Esophagus squamous epithelium (tissue), 5 donors: ENCODE results near the gene MBNL1. TPM values are rescaled to one million over a fixed set of nuclear protein-coding genes. Genes with fewer than 3 reads are reported as not detected.

Experiments
- DNase-seq: peaks from one replicate; lab custom pipeline; 2025; lab: John Stamatoyannopoulos, UW
- H3K27ac ChIP-seq, 4 donors: fragments of 200-600 bp; sonication (generic); one replicate each; pipeline ENCODE4 v1.5.1; 2016 to 2019; ENCODE audit warnings: mild to moderate bottlenecking in 1 of 4
- H3K27me3 ChIP-seq, 4 donors: fragments of 200-600 bp; sonication (generic); 1 replicate in 3 of 4; 2 replicates in 1 of 4; pipeline versions ENCODE4 v1.5.1 to v1.6.0; 2017 to 2021; ENCODE audit warnings: antibody characterized with exemption in 1 of 4
- H3K36me3 ChIP-seq, 3 donors: fragments of 200-600 bp; sonication (generic); one replicate each; pipeline ENCODE4 v1.5.1; 2016 to 2019
- H3K4me1 ChIP-seq, 3 donors: fragments of 200-600 bp; sonication (generic); one replicate each; pipeline ENCODE4 v1.5.1; 2017 to 2019
- H3K4me3 ChIP-seq, 4 donors: fragments of 200-600 bp; sonication (generic); 1 replicate in 3 of 4; 2 replicates in 1 of 4; pipeline ENCODE4 v1.5.1; 2016 to 2019; ENCODE audit warnings: mild to moderate bottlenecking in 2 of 4, moderate library complexity in 1 of 4
- H3K9me3 ChIP-seq, 3 donors: fragments of 200-600 bp; sonication (generic); one replicate each; pipeline ENCODE4 v1.5.1; 2016 to 2019
- CTCF ChIP-seq, 6 experiments: fragments of 450-650 bp in 4 of 6; fragments of 200-600 bp in 2 of 6; sonication (generic) in 2 of 6; IDR thresholded peaks; one replicate each; pipeline ENCODE4 v1.5.1; 2016 to 2019; ENCODE audit warnings: antibody characterized with exemption in 6 of 6, mild to moderate bottlenecking in 4 of 6, moderate library complexity in 4 of 6
- POLR2A ChIP-seq, 4 donors: fragments of 450-650 bp; IDR thresholded peaks; one replicate each; pipeline ENCODE4 v1.6.1; 2017; ENCODE audit warnings: antibody characterized with exemption in 4 of 4, mild to moderate bottlenecking in 4 of 4, moderate library complexity in 3 of 4
- WGBS, 2 donors: methylation state at CpG; one replicate each; pipeline ENCODE4 v1.1.5; 2018; 5-methylcytosine and 5-hydroxymethylcytosine counted together
- intact Hi-C: fragments of 100-400 bp; cut with DNase I; formaldehyde crosslinking; loops from one replicate; pipeline ENCODE4 v1.15.0; 2022
- total RNA-seq, 4 donors: library from RNA; depleted of rRNA; stranded (reverse); fragments of >200 nt; gene quantifications; one replicate each; pipeline ENCODE4 v1.1.0, GENCODE V29; 2016
- donor health status: DM: yes; HTN: yes; CAD: no.

MBNL1 gene
- total RNA-seq, 4 donors from 2014 or later: 94.0 to 318 (median 161) TPM

GRCh38 chr3:152276681-152277080, 8.0 kb downstream of the MBNL1 start:
- no peak for DNase-seq
- WGBS, 2 donors: 56 to 77% methylated on average over 1 of the region's 1 CpG
- Histone ChIP-seq H3K27me3 (no peaks in the 10 kb centered on the region), H3K4me1 (peaks cover 31 to 97% (median 37%) of the 10 kb centered on the region in 3 donors), H3K9me3 (no peaks in the 10 kb centered on the region), H3K4me3 (no peak overlapping the region), H3K27ac (peak overlapping the region in 3 of 4 donors; percentile 43 to 45 (median 45)), H3K36me3 (no peaks in the 10 kb centered on the region)
- intact Hi-C loops: no loop called here
- TF ChIP-seq POLR2A (IDR thresholded peaks at IDR 0.05): no peak
- TF ChIP-seq CTCF (IDR thresholded peaks at IDR 0.05): no peak

- Histone ChIP-seq H3K36me3 (no peaks in the 10 kb centered on the region), H3K4me1 (peaks cover 28 to 97% (median 42%) of the 10 kb centered on the region in 3 donors), H3K4me3 (no peak overlapping the region), H3K27me3 (no peaks in the 10 kb centered on the region), H3K27ac (peak overlapping the region in 3 of 4 donors; percentile 36 to 45 (median 43)), H3K9me3 (no peaks in the 10 kb centered on the region)
- 16 to 17% methylated on average over 1 of the region's 1 CpG for WGBS, 2 donors
- intact Hi-C loops: no loop called here
- TF ChIP-seq CTCF (IDR thresholded peaks at IDR 0.05) (no peak), POLR2A (IDR thresholded peaks at IDR 0.05) (no peak)
- DNase-seq: no peak
Observed at GRCh38 chr3:152277198-152277597, 8.5 kb downstream of the MBNL1 start.

GRCh38 chr3:152278756-152279427, 10.2 kb downstream of the MBNL1 start:
- peaks cover 29 to 97% (median 59%) of the 10 kb centered on the region in 3 donors for H3K4me1 ChIP-seq
- TF ChIP-seq POLR2A (IDR thresholded peaks at IDR 0.05): no peak
- no peak for TF ChIP-seq CTCF (IDR thresholded peaks at IDR 0.05)
- WGBS, 2 donors: 60 to 70% methylated on average over 6 of the region's 6 CpGs
- H3K27ac ChIP-seq: peak overlapping the region in 3 of 4 donors; percentile 20 to 56 (median 39)
- no peaks in the 10 kb centered on the region for H3K36me3 ChIP-seq
- no peak for DNase-seq
- H3K4me3 ChIP-seq: peak overlapping the region in 1 of 4 donors; percentile 1
- no peaks in the 10 kb centered on the region for H3K9me3 ChIP-seq
- intact Hi-C loops: no loop called here
- H3K27me3 ChIP-seq: no peaks in the 10 kb centered on the region

- H3K27me3 ChIP-seq: no peaks in the 10 kb centered on the region
- peaks cover 29 to 99% (median 59%) of the 10 kb centered on the region in 3 donors for H3K4me1 ChIP-seq
- WGBS, 2 donors: 66 to 84% methylated on average over 3 of the region's 3 CpGs
- no peak for DNase-seq
- TF ChIP-seq POLR2A (IDR thresholded peaks at IDR 0.05) (no peak), CTCF (IDR thresholded peaks at IDR 0.05) (no peak)
- no peaks in the 10 kb centered on the region for H3K9me3 ChIP-seq
- no peaks in the 10 kb centered on the region for H3K36me3 ChIP-seq
- intact Hi-C loops: no loop called here
- H3K4me3 ChIP-seq: peak overlapping the region in 1 of 4 donors; percentile 1
- peak overlapping the region in 3 of 4 donors; percentile 20 to 56 (median 39) for H3K27ac ChIP-seq
Observed at GRCh38 chr3:152279479-152279878, 10.8 kb downstream of the MBNL1 start.

- no peak for DNase-seq
- Histone ChIP-seq H3K36me3 (no peaks in the 10 kb centered on the region), H3K27ac (peak overlapping the region in 2 of 4 donors; percentile 42 to 52), H3K4me3 (peak overlapping the region in 1 of 4 donors; percentile 31), H3K9me3 (no peaks in the 10 kb centered on the region), H3K27me3 (no peaks in the 10 kb centered on the region), H3K4me1 (peaks cover 21 to 94% (median 54%) of the 10 kb centered on the region in 3 donors)
- no peak for TF ChIP-seq POLR2A (IDR thresholded peaks at IDR 0.05)
- TF ChIP-seq CTCF (IDR thresholded peaks at IDR 0.05): no peak
- intact Hi-C loops: no loop called here
- 42 to 46% methylated on average over 3 of the region's 3 CpGs for WGBS, 2 donors
Observed at GRCh38 chr3:152280539-152280938, 11.8 kb downstream of the MBNL1 start.
